Lung microvascular endothelial cell (primary cell): ENCODE measurements around the gene TSSK1B. TPM values are rescaled to one million over a fixed set of nuclear protein-coding genes. Genes with fewer than 3 reads are reported as not detected.
"Not testable (repeated sequence)": the region's sequence is repeated elsewhere in the genome, so short reads cannot be mapped to it uniquely, and the experiment has no call there.

Experiments
- DNase-seq, 2 donors: peaks; one replicate each; pipeline versions ENCODE4 v3.0.0 to v3.0.0-alpha.2; 2010; ENCODE audit warnings: low read depth in 2 of 2
- total RNA-seq: library from RNA; depleted of rRNA; stranded (reverse); fragments of >200 nt; gene quantifications from 2 replicates; pipeline ENCODE4 v1.2.1, GENCODE V29; 2014

Gene TSSK1B
- total RNA-seq, result not detected in 2 replicates

- DNase-seq, result no peak
Observed at GRCh38 chr5:113434889-113435288, at the start of gene TSSK1B. TSS of gene TSSK1B (minus strand) at chr5:113434989. CDS start at chr5:113434839, 150 bp downstream.

DNA sequence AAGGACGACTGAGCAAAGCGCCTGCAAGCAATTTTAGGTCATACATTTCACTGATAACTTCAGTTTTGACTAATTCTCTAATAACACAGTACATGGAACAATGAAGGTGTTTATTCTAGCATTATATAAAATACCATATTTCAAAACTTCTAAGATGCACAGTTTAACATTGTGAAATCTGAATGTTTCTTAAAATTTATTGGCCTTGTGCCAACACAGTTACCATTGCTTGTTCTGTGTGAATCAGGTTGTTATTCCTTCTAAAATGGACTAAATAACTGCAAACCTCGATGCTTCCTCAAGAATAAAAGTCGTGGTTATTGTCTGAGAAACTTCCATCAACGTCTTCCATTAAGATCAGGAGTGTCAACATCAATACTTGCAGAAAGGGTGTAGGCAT lies 45.5 kb upstream of the TSSK1B start:
- no peak for DNase-seq

DNA sequence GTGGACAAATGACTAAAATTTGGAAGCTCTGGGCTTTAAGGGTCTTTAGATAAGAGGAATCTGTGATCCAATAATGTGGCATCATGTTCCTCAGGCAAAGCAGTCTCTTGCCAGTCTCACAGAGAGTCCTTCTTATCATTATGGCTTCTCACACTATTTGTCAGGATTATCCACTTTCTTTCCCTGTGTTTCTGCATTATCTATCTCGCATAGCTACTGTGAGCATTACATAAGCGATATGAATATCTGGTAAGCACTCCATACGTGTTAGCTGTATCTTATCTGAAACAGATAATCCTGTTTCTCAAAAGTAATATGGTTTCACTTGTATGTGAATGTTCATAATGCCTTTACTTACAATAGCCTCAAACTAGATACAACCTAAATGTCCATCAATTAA lies 43.9 kb upstream of the TSSK1B start:
- no peak for DNase-seq

DNA sequence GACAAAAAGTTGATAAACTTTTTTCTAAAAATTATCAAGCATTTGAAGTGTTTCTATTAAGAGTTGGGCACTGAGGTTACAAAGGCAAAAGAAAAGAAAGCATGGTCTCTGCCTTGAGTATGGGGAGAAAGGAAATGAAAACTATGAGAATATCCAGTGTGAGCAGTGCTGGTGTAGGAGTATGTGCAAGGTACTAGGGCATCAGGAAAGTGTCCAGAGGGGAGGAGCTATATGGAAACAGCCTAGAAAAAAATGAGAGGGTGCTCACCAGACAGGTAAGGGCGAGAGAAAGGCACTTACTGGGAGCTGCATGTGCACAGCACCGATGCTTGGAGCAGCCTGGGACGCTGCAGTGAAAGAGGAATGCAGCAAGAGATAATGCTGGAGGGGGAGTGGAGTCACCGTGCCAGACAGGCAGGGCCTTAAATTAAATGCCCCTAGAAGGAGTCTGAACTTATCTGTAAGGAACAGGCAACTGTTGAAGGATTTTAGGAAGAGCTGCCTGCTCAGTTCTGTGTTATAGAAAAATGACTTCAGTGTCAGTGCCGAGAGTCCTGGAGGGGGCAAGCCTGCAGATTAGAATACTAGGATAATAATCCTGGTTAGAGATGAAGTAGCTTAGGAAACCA lies 39.4 kb upstream of the TSSK1B start:
- DNase-seq, result no peak

DNA sequence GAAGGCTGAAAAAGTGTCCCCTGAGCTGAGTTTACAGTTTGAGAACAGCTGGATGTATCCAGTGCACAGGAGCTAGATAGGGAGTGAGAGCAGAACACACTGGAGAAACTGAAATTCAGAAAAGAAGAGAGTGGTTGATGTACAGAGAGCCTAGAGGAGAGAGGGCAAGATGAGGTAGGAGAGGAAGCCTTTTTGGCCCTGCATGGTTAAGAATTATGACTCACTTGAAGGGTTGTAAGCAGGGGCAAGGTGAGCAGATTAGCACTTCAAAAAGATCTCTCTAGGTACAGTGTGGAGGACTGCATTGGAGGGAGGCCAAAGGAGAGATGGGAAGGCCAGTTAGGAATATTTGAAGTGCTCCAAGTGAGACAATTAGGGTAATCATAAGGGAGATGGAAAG lies 28.2 kb upstream of the TSSK1B start:
- DNase-seq, result no peak

GRCh38 chr5:113457106-113457505 lies 22.3 kb upstream of the TSSK1B start:
- not testable (repeated sequence) for DNase-seq

DNA sequence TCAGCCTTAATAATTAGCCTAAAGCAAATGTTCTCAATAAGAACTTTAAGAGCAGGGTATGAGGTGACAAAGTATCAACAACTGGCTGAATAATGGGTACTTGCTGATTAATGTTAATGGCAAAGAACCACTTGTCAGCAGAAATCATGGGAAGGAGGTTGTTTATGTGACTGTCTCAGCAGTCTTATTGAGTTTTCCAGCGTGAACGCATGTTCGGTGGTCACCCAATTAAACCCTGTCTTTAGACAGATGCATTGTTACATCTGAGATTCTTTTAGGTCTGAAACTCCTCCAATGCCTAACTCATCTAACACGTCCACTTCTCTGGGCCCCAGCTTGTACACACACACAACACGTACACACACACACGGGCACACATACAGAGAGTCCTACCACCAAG lies 18.2 kb upstream of the TSSK1B start:
- DNase-seq, result no peak

DNA sequence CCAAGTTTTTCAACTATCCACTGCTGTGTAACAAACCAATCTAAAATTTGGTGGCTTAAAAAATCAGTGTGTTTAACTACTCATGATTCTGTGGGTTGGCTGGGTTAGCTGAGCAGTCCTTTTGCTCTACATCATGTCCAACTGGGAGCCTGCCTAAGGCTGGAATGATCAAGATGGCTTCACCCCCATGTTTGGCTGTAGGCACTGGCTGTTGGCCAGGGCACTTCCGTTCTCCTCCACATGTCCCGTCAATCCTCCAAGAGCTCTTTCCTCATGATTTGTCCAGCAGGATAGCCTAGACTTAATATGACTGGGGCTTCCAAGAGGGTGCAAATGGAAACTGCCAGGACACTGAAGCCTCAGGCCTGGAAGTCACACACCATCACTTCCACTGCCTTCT lies 17.0 kb upstream of the TSSK1B start:
- DNase-seq, result no peak

- DNase-seq, result no peak
Observed at GRCh38 chr5:113450929-113451328, 16.1 kb upstream of the TSSK1B start.

DNA sequence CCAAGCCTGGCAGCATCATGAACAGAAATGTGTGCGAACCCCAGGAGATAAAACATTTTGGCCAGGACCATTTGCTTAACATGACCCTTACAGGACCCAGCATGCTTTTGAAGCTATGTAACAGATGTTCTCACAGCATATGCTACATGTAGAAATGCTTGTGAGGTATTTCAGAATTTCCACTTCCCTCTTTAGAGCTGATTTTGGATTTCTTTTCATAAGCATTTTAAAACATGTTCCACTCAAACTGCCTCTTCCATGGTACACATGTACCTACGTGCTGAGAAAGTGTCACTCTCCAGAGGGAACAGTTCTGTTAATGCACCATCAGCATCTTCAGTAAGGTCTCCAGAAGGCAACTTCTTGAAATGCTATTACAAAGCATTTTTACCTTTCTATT lies 15.7 kb upstream of the TSSK1B start:
- no peak for DNase-seq

- DNase-seq, result no peak
Observed at GRCh38 chr5:113448252-113448651, 13.5 kb upstream of the TSSK1B start.

DNA sequence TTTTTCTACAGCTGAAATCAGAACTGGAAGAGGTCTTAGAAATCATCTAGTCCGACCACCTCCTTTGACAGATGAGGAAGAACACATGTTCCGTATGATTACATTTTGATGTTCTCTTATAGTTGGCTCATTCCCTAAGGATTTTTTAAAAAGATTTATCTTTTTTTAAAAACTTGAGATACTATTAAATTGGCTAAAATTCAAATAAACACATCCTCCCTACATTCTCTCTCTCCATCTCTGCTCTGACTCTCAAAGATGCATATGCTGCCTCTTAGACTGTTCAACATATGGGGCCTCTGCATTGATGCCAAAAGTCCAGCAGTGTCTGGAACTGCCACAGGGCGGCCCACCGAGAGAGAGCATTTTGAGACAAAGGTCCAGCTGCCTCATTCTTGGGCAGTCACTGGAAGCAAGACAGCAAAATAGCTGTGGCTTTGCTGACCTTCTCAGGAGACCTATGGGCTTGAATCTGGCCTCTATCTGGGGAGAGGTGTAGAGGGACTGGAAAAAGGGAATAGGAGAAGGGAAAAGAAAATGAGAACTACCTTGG lies 12.8 kb upstream of the TSSK1B start:
- no peak for DNase-seq

GRCh38 chr5:113446358-113446927 lies 11.7 kb upstream of the TSSK1B start:
- no peak for DNase-seq

DNA sequence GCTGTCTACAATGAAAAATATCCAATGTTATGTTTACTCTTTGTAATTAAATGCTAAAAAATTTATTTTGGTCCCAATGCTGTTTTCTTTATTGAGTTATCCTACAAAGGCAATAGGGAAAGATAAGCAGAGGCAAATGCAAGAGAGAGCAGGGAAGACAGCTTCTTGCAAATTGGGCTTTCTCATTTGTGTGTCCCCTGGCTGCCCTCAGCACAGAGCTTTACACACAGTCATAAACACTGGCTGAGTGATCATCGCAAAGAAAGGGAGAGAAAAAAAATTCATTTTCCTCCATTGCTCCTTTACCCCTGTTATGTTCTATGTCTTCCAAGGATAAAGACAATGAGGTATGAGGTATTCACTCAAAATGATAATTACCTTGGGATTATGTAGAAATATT lies 2.3 kb upstream of the TSSK1B start:
- DNase-seq, result no peak

GRCh38 chr5:113435575-113435974 lies 786 bp upstream of the TSSK1B start:
- DNase-seq, result no peak

- DNase-seq, result no peak
Observed at GRCh38 chr5:113433862-113434612, 752 bp downstream of the TSSK1B start.

DNA sequence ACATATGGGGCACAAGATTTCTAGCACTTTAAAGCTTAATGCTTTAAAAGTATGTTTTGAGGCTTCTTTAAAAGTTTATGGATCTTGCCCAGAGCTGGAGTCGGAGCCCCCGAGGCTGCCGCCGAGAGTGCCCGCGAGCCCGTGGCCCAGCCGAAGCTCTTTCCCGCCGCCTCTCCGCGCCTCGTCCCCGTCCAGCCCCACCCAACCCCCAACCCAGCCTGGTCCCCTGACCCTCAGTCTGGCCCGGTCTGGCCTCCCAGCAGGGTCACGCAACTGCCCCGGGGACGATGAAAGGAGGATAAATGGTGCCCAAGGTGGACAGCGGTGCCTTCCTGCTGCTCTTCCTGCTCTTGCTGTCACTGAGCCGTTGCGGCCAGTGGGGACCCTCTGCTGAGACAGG lies 1.7 kb downstream of the TSSK1B start:
- no peak for DNase-seq

DNA sequence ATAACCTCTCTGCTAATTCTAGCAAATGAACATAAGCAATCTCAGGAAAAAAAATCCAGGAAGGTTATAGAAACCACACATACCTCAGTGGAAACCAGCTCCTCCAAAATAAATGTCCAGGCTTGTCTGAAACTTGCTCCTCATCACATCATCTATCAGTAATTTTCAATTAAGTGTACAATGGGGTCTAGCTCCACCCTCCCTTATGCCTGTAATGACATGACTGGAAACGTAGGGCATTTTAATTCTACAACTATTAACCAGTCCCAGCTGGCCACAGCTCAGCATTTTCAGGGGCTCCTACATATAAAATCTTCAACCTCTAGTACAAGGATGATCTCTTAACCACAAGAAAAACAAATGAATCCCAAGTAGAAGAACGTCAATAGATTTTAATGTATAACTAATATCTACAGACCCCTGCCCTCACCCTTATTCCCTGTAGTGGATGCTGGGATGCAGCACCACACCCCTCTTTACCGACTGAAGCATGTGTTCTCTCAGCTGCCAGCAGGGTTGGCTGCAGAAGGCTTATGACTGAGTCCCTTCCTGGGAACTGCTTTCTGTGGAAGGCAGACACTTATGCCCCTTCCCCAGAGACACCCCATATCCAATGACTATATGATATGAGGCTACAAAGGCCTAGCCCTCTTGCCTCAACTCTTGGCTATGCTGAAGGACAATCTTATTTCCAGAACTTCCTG lies 6.8 kb downstream of the TSSK1B start:
- DNase-seq, result no peak

- no peak for DNase-seq
Observed at GRCh38 chr5:113425909-113426308, 8.9 kb downstream of the TSSK1B start.

GRCh38 chr5:113421693-113422092 lies 13.1 kb downstream of the TSSK1B start:
- DNase-seq, result no peak

DNA sequence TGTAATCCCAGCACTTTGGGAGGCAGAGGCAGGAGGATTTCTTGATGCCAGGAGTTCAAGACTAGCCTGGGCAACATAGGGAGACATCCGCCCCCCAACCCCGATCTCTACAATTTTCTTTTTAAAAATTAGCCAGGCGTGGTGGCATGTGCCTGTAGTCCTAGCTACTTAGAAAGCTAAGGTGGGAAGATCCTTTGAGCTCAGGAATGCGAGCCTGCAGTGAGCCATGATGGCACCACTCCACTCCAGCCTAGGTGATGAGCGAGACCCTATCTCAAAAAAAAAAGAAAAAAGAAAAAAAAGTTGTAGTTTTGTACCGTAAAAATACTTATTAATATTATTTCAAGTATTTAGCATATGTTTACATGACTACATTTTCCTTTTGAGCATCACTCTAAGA lies 29.3 kb downstream of the TSSK1B start:
- DNase-seq, result no peak

GRCh38 chr5:113404269-113404668 lies 30.5 kb downstream of the TSSK1B start:
- DNase-seq, result no peak
